ENCODE results near the gene XCL2. TPM values are rescaled to one million over a fixed set of nuclear protein-coding genes. Genes with fewer than 3 reads are reported as not detected.

XCL2 gene
- total and polyA plus RNA-seq, 4 donors = 0.23 to 0.92 (median 0.55) TPM

GRCh38 chr1:168561989-168562388, 18.2 kb upstream of the XCL2 start:
- Histone ChIP-seq H3K4me1 (ENCODE audit: control insufficient read depth in 4 of 4, insufficient read depth in 4 of 4, low read length in 3 of 4) (peaks cover 0 to 3% (median under 1%) of the 10 kb centered on the region in 4 donors), H3K36me3 (ENCODE audit: control insufficient read depth in 4 of 4, insufficient read depth in 3 of 4, low read depth in 1 of 4, low read length in 3 of 4) (no peaks in the 10 kb centered on the region), H3K27me3 (ENCODE audit: control insufficient read depth in 4 of 4, insufficient read depth in 4 of 4, low read length in 3 of 4) (no peaks in the 10 kb centered on the region), H3K27ac (ENCODE audit: low read depth in 1 of 2, low read length in 2 of 2) (no peak overlapping the region), H3K4me3 (ENCODE audit: low read depth in 1 of 3, low read length in 3 of 3) (no peak overlapping the region), H3K9me3 (ENCODE audit: control insufficient read depth in 4 of 4, low read length in 3 of 4) (no peaks in the 10 kb centered on the region), H3K9ac (ENCODE audit: low read depth in 1 of 2, low read length in 2 of 2) (no peak overlapping the region)
- no peak for DNase-seq (ENCODE audit: low spot score)
- TF ChIP-seq NR2F2 (IDR thresholded peaks at IDR 0.05) (no peak), EGR1 (IDR thresholded peaks at IDR 0.05; ENCODE audit: low read depth in 2 of 2) (no peak), FOXA1 (IDR thresholded peaks at IDR 0.05) (no peak), SP1 (IDR thresholded peaks at IDR 0.05) (no peak), RXRA (IDR thresholded peaks at IDR 0.05) (no peak), HNF4A (conservative IDR thresholded peaks at IDR 0.05) (no peak), MAX (IDR thresholded peaks at IDR 0.05) (no peak), REST (IDR thresholded peaks at IDR 0.05) (no peak), HNF4G (IDR thresholded peaks at IDR 0.05) (no peak), JUND (IDR thresholded peaks at IDR 0.05) (no peak), TAF1 (conservative IDR thresholded peaks at IDR 0.05) (no peak), RAD21 (IDR thresholded peaks at IDR 0.05) (no peak), CTCF (IDR thresholded peaks at IDR 0.05; ENCODE audit: low read depth, low read length, missing input control) (no peak), FOXA2 (IDR thresholded peaks at IDR 0.05) (no peak), YY1 (IDR thresholded peaks at IDR 0.05) (no peak), ATF3 (IDR thresholded peaks at IDR 0.05) (no peak), GABPA (IDR thresholded peaks at IDR 0.05 in 1 of 2, conservative IDR thresholded peaks at IDR 0.05 in 1 of 2) (no peak), ZBTB33 (IDR thresholded peaks at IDR 0.05) (no peak)
- WGBS = 87% methylated on average over 2 of the region's 2 CpGs
